Measurements from ENCODE around the gene LGALS9. TPM values are rescaled to one million over a fixed set of nuclear protein-coding genes. Genes with fewer than 3 reads are reported as not detected.

LGALS9 gene
- total and polyA plus RNA-seq, 9 of the 15 experiments (the other 6 are each of a cell fraction or from before 2014, with no cell fraction given), result 0.45 to 6.9 (median 2.8) TPM

- H3K9ac ChIP-seq (ENCODE audit: insufficient read depth in 1 of 2, low read depth in 2 of 2, low read length in 2 of 2), result no peak overlapping the region
- H3K79me2 ChIP-seq (ENCODE audit: control insufficient read depth, insufficient read depth, low read length), result no peaks in the 10 kb centered on the region
- DNase-seq (ENCODE audit: extremely low read depth in 1 of 4, low spot score in 3 of 4), result peak in 3 of 4 experiments; percentile 42 to 70 (median 47)
- no peak overlapping the region for H3K4me3 ChIP-seq
- ChIA-PET CTCF (ENCODE audit: low intra/inter-chr PET ratio) (no interaction called here), POLR2A (interaction anchor here (0.7 to 1.8 kb wide), 4 partner anchors 9 to 27 kb away, joined by 3 to 7 read pairs (median 3); no protein-coding TSS in a partner anchor)
- intact Hi-C loops (cut with micrococcal nuclease), result no loop called here
- no peaks in the 10 kb centered on the region for H3K9me3 ChIP-seq (replicated peaks; ENCODE audit: control insufficient read depth, insufficient read depth, low read depth, low read length)
- no peaks in the 10 kb centered on the region for H3K9me1 ChIP-seq (ENCODE audit: control insufficient read depth, insufficient read depth, low read length)
- H3K36me3 ChIP-seq (ENCODE audit: control insufficient read depth, insufficient read depth, low read length), result peaks cover 89% of the 10 kb centered on the region; the same call in 2 of the 3 replicates
- no peaks in the 10 kb centered on the region for H3K27me3 ChIP-seq (ENCODE audit: control insufficient read depth in 2 of 2, insufficient read depth in 2 of 2, low read length in 2 of 2)
- peak; percentile 50 for ATAC-seq
- FAIRE-seq, result no peak
- no peaks in the 10 kb centered on the region for H4K20me1 ChIP-seq (replicated peaks; ENCODE audit: control insufficient read depth, insufficient read depth, low read length)
- in situ Hi-C loops (cut with MboI), result no loop called here
- peaks cover 7% of the 10 kb centered on the region in 2 experiments; a peak in 3 of 5 replicates for H3K4me1 ChIP-seq (replicated peaks in 1 of 2; ENCODE audit: control insufficient read depth in 2 of 2, insufficient read depth in 2 of 2, low read length in 2 of 2)
- H3K4me2 ChIP-seq (ENCODE audit: insufficient read depth, low read length), result no peak overlapping the region
- WGBS (ENCODE audit: insufficient coverage, low coverage, missing lambda C conversion rate), result 13% methylated on average over 3 of the region's 3 CpGs
- BruUV-seq (replicated peaks), result no TSS peak
- no peak overlapping the region for H2AFZ ChIP-seq (ENCODE audit: low read depth, low read length)
- H3K27ac ChIP-seq (ENCODE audit: extremely low read depth, low read depth, low read length), result no peak overlapping the region
- TF ChIP-seq TAL1 (IDR thresholded peaks at IDR 0.05), result peak; percentile 22; the same call in 1 of the 2 replicates
- TF ChIP-seq MBD1 (CRISPR knock-in tag; IDR thresholded peaks at IDR 0.05), result no peak
- TF ChIP-seq CBFA2T2 (conservative IDR thresholded peaks at IDR 0.05), result peak; percentile 32
- TF ChIP-seq MTF1 (CRISPR knock-in tag; IDR thresholded peaks at IDR 0.05; ENCODE audit: borderline replicate concordance), result no peak
- TF ChIP-seq STAT5A (IDR thresholded peaks at IDR 0.05; ENCODE audit: borderline replicate concordance, low read length), result 0 out of 2 replicates have a peak, but pooled peaks have one; percentile 25
- no peak for TF ChIP-seq ZNF586 (CRISPR knock-in tag; conservative IDR thresholded peaks at IDR 0.05)
- TF ChIP-seq JUNB (CRISPR knock-in tag; conservative IDR thresholded peaks at IDR 0.05), result no peak
- TF ChIP-seq CBFA2T3 (IDR thresholded peaks at IDR 0.05), result peak; percentile 66
- no peak for TF ChIP-seq BHLHE40 (IDR thresholded peaks at IDR 0.05; ENCODE audit: low read length)
- no peak for TF ChIP-seq SAFB (IDR thresholded peaks at IDR 0.05; ENCODE audit: borderline replicate concordance, low read depth, low read length)
- TF ChIP-seq ZBTB7A (IDR thresholded peaks at IDR 0.05; ENCODE audit: borderline replicate concordance, control insufficient read depth, low read depth, low read length), result peak; percentile 83
- TF ChIP-seq ZNF583 (CRISPR knock-in tag; IDR thresholded peaks at IDR 0.05), result no peak
Measured at GRCh38 chr17:27613433-27613832, 17.6 kb upstream of the LGALS9 start.
